Measurements from ENCODE around the gene BCAS2.

The BCAS2 gene

GRCh38 chr1:114581335-114582287 is at the start of gene BCAS2:
Gene BCAS2, minus strand, starts transcription at chr1:114581615. Its CDS starts 24 bp downstream, at chr1:114581591.
- TF ChIP-seq CTCF (IDR thresholded peaks at IDR 0.05; ENCODE audit: low read length, missing control alignments), result no peak
- DNase-seq (ENCODE audit: low read depth), result peak; percentile 99
- peak within 1 kb of the TSS; percentile 81 for H3K4me3 ChIP-seq (replicated peaks; ENCODE audit: low read depth, low read length)

DNA sequence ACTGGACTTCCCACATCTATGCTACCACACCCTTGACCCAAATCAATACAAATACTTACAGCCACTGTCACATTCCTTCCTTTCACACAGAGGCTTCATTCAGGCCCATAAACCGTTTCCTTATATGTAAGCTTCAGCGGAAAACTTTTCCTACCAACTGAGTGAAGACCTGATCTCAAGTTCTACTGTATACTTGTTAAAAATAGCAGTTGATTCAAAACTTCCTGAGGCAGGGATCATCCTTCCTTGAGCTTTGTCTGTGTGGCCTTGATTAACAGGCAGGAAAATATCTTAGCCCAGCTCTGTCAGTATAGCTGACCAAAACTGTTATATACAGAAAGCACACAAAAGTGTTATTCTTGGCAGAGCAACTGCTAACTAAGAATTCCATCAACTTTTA is 45.7 kb upstream of the BCAS2 start:
- DNase-seq (ENCODE audit: low read depth), result no peak
- no peak overlapping the region for H3K4me3 ChIP-seq (replicated peaks; ENCODE audit: low read depth, low read length)
- TF ChIP-seq CTCF (IDR thresholded peaks at IDR 0.05; ENCODE audit: low read length, missing control alignments), result no peak

DNA sequence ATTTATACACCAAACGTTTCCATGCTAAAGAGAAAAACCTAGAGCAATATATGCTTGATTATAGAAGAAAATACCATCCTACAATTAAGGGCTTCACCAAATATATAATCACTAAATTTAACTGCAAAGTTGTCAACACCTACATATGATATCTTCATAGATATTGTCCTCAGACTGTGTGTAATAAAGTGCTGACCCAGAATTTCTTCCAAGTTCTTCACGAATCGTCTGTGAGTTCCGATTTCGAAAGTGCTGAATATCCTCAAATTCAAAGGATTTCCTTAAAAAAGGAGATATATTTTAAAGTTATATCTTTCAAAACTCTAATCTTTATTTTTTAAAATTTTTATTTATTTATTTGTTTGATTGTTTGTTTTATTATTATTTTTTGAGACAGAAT is 41.9 kb upstream of the BCAS2 start:
- DNase-seq (ENCODE audit: low read depth), result no peak
- TF ChIP-seq CTCF (IDR thresholded peaks at IDR 0.05; ENCODE audit: low read length, missing control alignments), result no peak

GRCh38 chr1:114620419-114620818 is 39.0 kb upstream of the BCAS2 start:
- DNase-seq (ENCODE audit: low read depth), result no peak
- TF ChIP-seq CTCF (IDR thresholded peaks at IDR 0.05; ENCODE audit: low read length, missing control alignments), result no peak
- no peak overlapping the region for H3K4me3 ChIP-seq (replicated peaks; ENCODE audit: low read depth, low read length)

More for the DNA sequence above, 41.9 kb upstream of the BCAS2 start:
- H3K4me3 ChIP-seq (replicated peaks; ENCODE audit: low read depth, low read length), result no peak overlapping the region

- TF ChIP-seq CTCF (IDR thresholded peaks at IDR 0.05; ENCODE audit: low read length, missing control alignments), result no peak
- H3K4me3 ChIP-seq (replicated peaks; ENCODE audit: low read depth, low read length), result no peak overlapping the region
- no peak for DNase-seq (ENCODE audit: low read depth)
Measured at GRCh38 chr1:114618606-114619005, 37.2 kb upstream of the BCAS2 start.

DNA sequence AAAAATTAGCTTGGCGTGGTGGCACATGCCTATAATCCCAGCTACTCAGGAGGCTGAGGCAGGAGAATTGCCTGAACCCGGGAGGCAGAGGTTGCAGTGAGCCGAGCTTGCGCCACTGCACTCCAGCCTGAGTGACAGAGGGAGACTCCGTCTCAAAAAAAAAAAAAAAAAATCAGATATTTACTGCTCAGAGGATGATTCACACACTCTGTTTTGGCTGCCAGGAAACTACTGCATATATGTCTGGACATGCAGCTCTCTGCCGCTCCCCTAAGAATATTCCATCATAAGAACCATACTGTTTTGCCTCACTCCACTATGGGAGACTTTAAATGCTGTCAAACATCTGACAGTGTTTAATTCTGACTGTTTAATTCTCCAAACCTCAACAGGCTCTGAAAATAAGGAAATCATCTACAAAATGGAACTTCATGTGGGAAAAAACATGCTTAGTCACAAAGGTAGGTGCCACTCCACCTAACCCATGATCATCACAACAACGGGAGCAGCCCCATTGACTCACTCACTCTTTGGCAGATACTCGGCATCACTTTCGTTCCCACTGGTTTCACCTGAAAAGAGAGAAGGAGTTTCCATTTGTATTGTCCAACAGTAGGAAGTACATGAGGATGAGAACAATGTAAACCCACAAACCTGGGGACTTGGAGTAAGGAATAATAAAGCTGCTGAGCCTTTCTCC is 29.3 kb upstream of the BCAS2 start:
- DNase-seq (ENCODE audit: low read depth), result peak; percentile 46

More for the DNA sequence above, 29.3 kb upstream of the BCAS2 start:
- H3K4me3 ChIP-seq (replicated peaks; ENCODE audit: low read depth, low read length), result no peak overlapping the region
- TF ChIP-seq CTCF (IDR thresholded peaks at IDR 0.05; ENCODE audit: low read length, missing control alignments), result no peak

Data from fibroblast of pulmonary artery (primary cell).